Loucy (cell line): ENCODE measurements around the gene MRPS2.

ENCODE experiments used
- H2AFZ ChIP-seq: fragments of 200-600 bp; sonication (generic); 2 replicates; pipeline ENCODE4 v1.6.0; 2016; ENCODE audit warnings: antibody characterized with exemption, mild to moderate bottlenecking, low read length, moderate library complexity
- H3F3A ChIP-seq: fragments of 200-600 bp; 2 replicates; pipeline ENCODE4 v1.6.0; 2016; ENCODE audit warnings: antibody characterized with exemption, low read depth, mild to moderate bottlenecking
- H3K27me3 ChIP-seq: fragments of 200-600 bp; sonication (generic); 2 replicates; pipeline ENCODE4 v1.6.1; 2014; ENCODE audit warnings: low read length, mild to moderate bottlenecking; ENCODE audit not compliant: insufficient read depth, poor library complexity, severe bottlenecking
- H3K36me3 ChIP-seq: fragments of 200-600 bp; sonication (generic); 2 replicates; pipeline ENCODE4 v1.6.1; 2016; ENCODE audit warnings: low read length; ENCODE audit not compliant: insufficient read depth
- H3K4me1 ChIP-seq: fragments of 200-600 bp; sonication (generic); 2 replicates; pipeline ENCODE4 v1.5.1; 2014; ENCODE audit warnings: low read length, mild to moderate bottlenecking; ENCODE audit not compliant: insufficient read depth, poor library complexity, severe bottlenecking
- H3K4me2 ChIP-seq: fragments of 200-600 bp; sonication (generic); 2 replicates; pipeline ENCODE4 v1.6.0; 2014; ENCODE audit warnings: antibody characterized with exemption, low read length, low read depth, mild to moderate bottlenecking; ENCODE audit not compliant: poor library complexity, severe bottlenecking
- H3K4me3 ChIP-seq: fragments of 200-600 bp; sonication (generic); 2 replicates; pipeline ENCODE4 v1.5.1; 2014; ENCODE audit warnings: low read length, mild to moderate bottlenecking, mixed read lengths; ENCODE audit not compliant: poor library complexity, severe bottlenecking
- H3K79me2 ChIP-seq: fragments of 200-600 bp; sonication (generic); 2 replicates; pipeline ENCODE4 v1.6.1; 2014; ENCODE audit warnings: low read length; ENCODE audit not compliant: insufficient read depth
- H3K9ac ChIP-seq: fragments of 200-600 bp; sonication (generic); 2 replicates; pipeline ENCODE4 v1.6.0; 2014; ENCODE audit warnings: mild to moderate bottlenecking, low read depth, low read length, moderate library complexity; ENCODE audit not compliant: poor library complexity, severe bottlenecking
- H3K9me2 ChIP-seq: fragments of 200-600 bp; sonication (generic); replicated peaks from 2 replicates; pipeline ENCODE4 v1.6.1; 2016; ENCODE audit warnings: low read depth, low read length, mixed read lengths
- H3K9me3 ChIP-seq: fragments of 200-600 bp; sonication (generic); 2 replicates; pipeline ENCODE4 v1.6.1; 2014; ENCODE audit warnings: mild to moderate bottlenecking, antibody characterized with exemption, low read length, low read depth; ENCODE audit not compliant: insufficient read depth
- H4K20me1 ChIP-seq: fragments of 200-600 bp; sonication (generic); 2 replicates; pipeline ENCODE4 v1.6.0; 2014; ENCODE audit warnings: antibody characterized with exemption, low read length, mild to moderate bottlenecking; ENCODE audit not compliant: insufficient read depth, poor library complexity, severe bottlenecking
- CTCF ChIP-seq: fragments of 200-600 bp; sonication (generic); conservative IDR thresholded peaks from 2 replicates; pipeline ENCODE4 v1.5.1; 2014; ENCODE audit warnings: mild to moderate bottlenecking, antibody characterized with exemption, low read length
- EZH2phosphoT487 ChIP-seq: fragments of 200-600 bp; IDR thresholded peaks from 2 replicates; pipeline ENCODE4 v1.6.1; 2018; ENCODE audit warnings: antibody characterized with exemption, mild to moderate bottlenecking, moderate library complexity, borderline replicate concordance

MRPS2 gene

GRCh38 chr9:135530146-135530545 is 29.7 kb downstream of the MRPS2 start:
- H3F3A ChIP-seq: no peaks in the 10 kb centered on the region
- no peak overlapping the region for H3K4me3 ChIP-seq
- H3K4me2 ChIP-seq: no peak overlapping the region
- no peaks in the 10 kb centered on the region for H3K4me1 ChIP-seq
- H3K36me3 ChIP-seq: no peaks in the 10 kb centered on the region
- no peaks in the 10 kb centered on the region for H3K9me2 ChIP-seq
- H2AFZ ChIP-seq: no peak overlapping the region
- peaks cover 3% of the 10 kb centered on the region; the same call in 1 of the 2 replicates for H3K9me3 ChIP-seq
- no peaks in the 10 kb centered on the region for H3K79me2 ChIP-seq
- H3K27me3 ChIP-seq: no peaks in the 10 kb centered on the region
- no peaks in the 10 kb centered on the region for H4K20me1 ChIP-seq
- H3K9ac ChIP-seq: no peak overlapping the region
- no peak for TF ChIP-seq CTCF
- no peak for TF ChIP-seq EZH2phosphoT487

GRCh38 chr9:135531096-135531495 is 30.6 kb downstream of the MRPS2 start:
- TF ChIP-seq CTCF (no peak), EZH2phosphoT487 (no peak)
- no peaks in the 10 kb centered on the region for H3K36me3 ChIP-seq
- no peaks in the 10 kb centered on the region for H3K79me2 ChIP-seq
- H3F3A ChIP-seq: no peaks in the 10 kb centered on the region
- H3K9ac ChIP-seq: no peak overlapping the region
- no peaks in the 10 kb centered on the region for H3K9me2 ChIP-seq
- H3K9me3 ChIP-seq: no peaks in the 10 kb centered on the region; the same call in 1 of the 2 replicates
- H3K4me3 ChIP-seq: no peak overlapping the region
- no peak overlapping the region for H3K4me2 ChIP-seq
- no peaks in the 10 kb centered on the region for H3K27me3 ChIP-seq
- no peaks in the 10 kb centered on the region for H3K4me1 ChIP-seq
- H2AFZ ChIP-seq: no peak overlapping the region
- H4K20me1 ChIP-seq: no peaks in the 10 kb centered on the region

GRCh38 chr9:135533113-135533512 is 32.6 kb downstream of the MRPS2 start:
- no peaks in the 10 kb centered on the region for H3K79me2 ChIP-seq
- no peaks in the 10 kb centered on the region for H3F3A ChIP-seq
- no peaks in the 10 kb centered on the region for H4K20me1 ChIP-seq
- H2AFZ ChIP-seq: no peak overlapping the region
- H3K9me2 ChIP-seq: no peaks in the 10 kb centered on the region
- no peaks in the 10 kb centered on the region; the same call in 1 of the 2 replicates for H3K9me3 ChIP-seq
- no peaks in the 10 kb centered on the region for H3K27me3 ChIP-seq
- no peak overlapping the region for H3K9ac ChIP-seq
- H3K4me2 ChIP-seq: no peak overlapping the region
- TF ChIP-seq CTCF (no peak), EZH2phosphoT487 (no peak)
- no peaks in the 10 kb centered on the region for H3K4me1 ChIP-seq
- H3K4me3 ChIP-seq: no peak overlapping the region
- H3K36me3 ChIP-seq: no peaks in the 10 kb centered on the region
